Measurements from ENCODE around the gene LTBP1.

LTBP1 gene

DNA sequence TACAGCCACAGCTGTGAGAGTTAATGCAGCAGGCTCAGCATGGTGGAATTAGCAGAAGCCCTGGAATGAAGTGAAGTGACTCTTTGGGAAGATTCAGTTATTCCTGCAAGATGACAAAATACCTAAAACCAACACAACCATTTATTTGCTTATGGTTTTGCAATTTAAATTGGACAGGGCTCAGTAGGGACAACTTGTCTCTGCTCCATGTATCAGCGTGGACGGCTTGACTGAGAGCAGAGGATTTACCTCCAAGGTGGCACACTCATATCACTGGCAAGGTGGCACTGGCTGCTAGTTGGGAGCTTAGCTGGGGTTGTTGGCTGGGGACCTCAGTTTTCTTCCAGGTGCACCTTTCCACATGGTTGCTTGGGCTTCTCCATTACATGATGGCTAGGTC, 58.3 kb downstream of the LTBP1 start:
- DNase-seq (ENCODE audit: low read depth in 1 of 2, low spot score in 1 of 2): no peak

GRCh38 chr2:33008716-33009115, 62.0 kb downstream of the LTBP1 start:
- DNase-seq (ENCODE audit: low read depth in 1 of 2, low spot score in 1 of 2): no peak

DNA sequence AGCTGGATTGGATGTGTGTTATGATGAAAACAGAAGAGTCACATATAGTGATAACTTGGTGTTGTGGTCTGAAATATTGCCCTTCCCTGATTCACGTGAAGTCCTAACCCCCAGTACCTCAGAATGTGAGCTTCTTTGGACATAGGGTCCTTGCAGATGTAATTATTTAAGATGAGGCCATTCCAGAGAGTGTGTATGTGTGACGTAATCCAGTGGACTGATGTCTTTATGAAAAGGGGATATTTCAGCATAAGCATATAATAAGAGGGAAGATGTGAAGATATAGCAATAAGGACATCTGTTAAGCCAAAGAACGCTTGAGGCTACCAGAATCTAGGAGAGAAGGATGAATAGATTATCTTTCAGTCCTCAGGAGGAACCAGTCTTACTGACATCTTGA, 62.5 kb downstream of the LTBP1 start:
- no peak for DNase-seq (ENCODE audit: low read depth in 1 of 2, low spot score in 1 of 2)

GRCh38 chr2:33011373-33011772, 64.6 kb downstream of the LTBP1 start:
- no peak for DNase-seq (ENCODE audit: low read depth in 1 of 2, low spot score in 1 of 2)

- DNase-seq (ENCODE audit: low read depth in 1 of 2, low spot score in 1 of 2): no peak
These were observed 65.2 kb downstream of the LTBP1 start for GRCh38 chr2:33011941-33012340.

DNA sequence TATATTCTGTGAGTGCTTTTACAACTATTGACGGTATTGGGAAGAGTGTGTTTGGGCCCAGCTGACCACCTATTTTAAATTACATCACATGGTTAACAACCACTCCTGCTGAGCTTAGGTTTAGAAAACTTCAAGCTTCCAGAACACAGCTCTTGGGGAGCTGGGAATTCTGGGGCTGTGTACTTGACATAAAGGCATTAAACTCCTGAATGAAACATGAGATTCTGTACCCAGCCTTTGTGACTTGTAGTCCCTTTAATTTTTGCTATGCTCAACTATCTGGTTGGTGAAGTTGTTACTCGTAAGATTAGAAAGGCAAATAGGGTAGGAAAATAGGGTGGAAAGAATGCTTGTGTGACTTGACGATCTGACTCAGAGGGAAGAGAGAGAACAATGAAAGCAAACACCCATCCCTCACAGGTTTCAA, 66.9 kb downstream of the LTBP1 start:
- no peak for DNase-seq (ENCODE audit: low read depth in 1 of 2, low spot score in 1 of 2)

GRCh38 chr2:33014268-33014667, 67.5 kb downstream of the LTBP1 start:
- no peak for DNase-seq (ENCODE audit: low read depth in 1 of 2, low spot score in 1 of 2)

- no peak for DNase-seq (ENCODE audit: low read depth in 1 of 2, low spot score in 1 of 2)
These were observed 68.8 kb downstream of the LTBP1 start for GRCh38 chr2:33015421-33016142.

- no peak for DNase-seq (ENCODE audit: low read depth in 1 of 2, low spot score in 1 of 2)
These were observed 71.5 kb downstream of the LTBP1 start for GRCh38 chr2:33018271-33018670.

DNA sequence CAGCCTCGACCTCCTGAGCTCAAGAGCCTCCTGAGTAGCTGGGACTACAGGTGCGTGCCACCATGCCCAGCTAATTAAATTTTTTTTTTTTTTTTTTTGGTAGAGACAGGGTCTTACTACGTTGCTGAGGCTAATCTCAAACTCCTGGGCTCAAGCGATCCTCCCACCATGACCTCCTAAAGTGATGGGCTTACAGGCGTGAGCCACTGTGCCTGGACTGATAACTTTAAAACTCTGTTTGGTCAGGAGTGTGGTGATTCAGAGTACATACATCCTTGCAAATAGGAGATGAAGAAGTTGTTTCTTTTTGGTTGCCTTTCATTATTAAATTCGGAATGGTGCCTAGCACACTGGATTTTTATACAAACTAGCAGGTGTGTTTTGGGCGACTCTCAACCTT, 73.0 kb downstream of the LTBP1 start:
- DNase-seq (ENCODE audit: low read depth in 1 of 2, low spot score in 1 of 2): no peak

GRCh38 chr2:33020883-33021282, 74.1 kb downstream of the LTBP1 start:
- DNase-seq (ENCODE audit: low read depth in 1 of 2, low spot score in 1 of 2): no peak

DNA sequence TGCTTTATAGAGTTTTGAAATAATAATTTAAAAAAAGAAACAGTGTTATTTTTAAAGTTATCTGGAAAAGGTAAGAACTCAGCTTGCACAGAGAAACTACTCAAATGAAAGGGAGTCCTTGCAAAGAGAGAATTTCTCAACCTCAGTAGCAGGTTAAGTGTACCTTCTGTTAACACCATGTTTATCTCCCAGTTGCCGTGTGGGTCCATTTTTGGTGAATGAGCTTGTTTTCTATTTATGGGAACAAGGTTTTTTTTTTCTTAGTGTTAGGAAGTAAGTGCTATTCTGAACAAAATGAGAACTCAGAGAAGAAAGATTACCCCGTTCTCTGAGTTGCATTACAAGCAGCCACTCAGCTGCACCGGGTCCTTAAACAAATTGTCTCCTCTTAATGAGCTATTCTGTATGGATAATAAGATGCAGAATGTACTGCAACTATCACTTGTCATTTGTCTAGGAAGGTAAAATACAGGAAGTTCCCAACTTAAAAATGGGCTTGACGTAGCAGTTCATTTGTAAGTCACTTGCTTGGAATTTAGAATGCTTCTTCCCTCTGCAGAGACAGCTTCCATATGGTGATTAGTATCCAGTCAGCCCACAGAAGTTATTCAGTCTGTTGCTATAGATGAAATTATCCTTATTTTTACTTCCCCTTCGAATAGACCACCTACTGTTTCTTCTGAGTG, 74.9 kb downstream of the LTBP1 start:
- DNase-seq (ENCODE audit: low read depth in 1 of 2, low spot score in 1 of 2): no peak

DNA sequence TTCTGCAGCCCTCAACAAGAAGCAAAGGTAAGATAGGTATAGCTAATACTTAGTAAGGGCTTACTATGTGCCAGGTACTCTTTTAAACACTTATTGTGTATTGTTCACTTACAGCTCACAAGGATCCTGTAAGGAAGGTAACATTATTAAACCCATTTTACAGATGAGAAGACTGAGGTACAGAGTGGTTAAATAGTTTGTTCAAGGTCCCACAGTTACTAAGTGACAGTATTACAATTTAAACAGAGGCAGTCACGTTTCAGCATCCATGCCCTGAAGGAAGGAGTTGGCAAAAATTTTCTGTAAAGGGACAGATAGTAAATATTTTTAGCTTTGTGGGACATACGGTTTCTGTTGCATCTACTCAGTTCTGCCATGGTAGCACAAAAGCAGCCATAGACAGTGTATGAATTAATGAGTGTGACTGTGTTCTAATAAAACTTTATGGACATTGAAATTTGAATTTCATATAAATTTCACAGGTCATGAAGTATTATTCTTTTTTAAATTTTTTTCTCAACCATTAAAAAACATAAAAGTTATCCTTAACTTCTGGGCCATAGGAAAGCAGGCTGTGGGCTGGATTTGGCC, 75.7 kb downstream of the LTBP1 start:
- no peak for DNase-seq (ENCODE audit: low read depth in 1 of 2, low spot score in 1 of 2)

- no peak for DNase-seq (ENCODE audit: low read depth in 1 of 2, low spot score in 1 of 2)
These were observed 76.4 kb downstream of the LTBP1 start for GRCh38 chr2:33022989-33023727.

DNA sequence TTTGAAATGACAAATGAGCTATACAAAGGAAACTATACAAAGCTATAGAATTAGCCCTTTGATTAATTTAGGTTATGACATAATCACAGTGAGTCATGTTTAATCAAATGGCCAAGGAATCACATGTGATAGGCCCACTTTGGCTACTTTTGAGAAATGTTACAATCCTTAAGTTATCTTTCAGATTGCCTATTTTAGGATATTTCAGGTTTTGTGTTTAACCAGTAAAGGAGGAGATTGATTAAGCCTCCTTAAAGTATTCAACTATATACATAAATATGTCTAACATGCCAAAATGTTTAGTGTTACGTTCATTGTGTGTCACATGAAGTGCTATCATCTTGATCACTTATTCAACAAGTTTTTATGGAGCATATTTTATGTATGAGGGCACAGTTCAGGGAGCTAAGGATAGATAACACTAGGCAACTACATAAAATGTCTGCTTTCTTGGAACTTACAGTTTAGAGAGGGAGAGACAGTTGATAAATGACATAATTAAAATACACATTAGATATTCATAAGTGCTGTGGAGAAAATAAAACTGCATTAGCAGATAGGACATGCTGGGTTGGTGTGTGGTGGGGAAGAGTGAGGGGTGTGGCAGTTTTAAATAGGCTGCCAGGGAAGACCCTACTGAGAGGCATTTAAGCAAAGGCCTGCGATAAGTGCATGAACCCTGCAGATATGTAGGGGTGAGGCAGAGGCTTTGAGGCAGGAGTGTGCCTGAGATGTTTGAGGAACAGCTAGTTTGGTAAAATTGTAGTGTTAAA, 77.2 kb downstream of the LTBP1 start:
- DNase-seq (ENCODE audit: low read depth in 1 of 2, low spot score in 1 of 2): no peak

DNA sequence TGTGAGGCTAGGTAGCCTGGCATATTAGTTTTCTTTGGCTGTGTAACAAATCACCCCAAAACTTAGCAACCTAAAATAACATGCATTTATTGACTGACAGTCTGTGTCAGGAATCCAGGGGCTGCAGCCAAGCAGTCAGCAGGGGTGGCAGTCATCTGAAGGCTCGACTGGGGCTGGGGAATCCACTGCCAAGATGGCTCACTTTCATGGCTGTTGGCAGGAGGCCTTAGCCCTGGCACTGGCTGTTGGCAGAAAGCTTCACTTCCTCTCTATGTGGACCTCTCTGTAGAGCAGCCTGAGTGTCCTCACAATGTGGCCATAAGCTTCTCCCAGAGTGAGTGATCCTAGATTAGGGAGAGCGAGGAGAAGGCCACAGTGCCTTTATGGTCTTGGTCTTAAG, 78.0 kb downstream of the LTBP1 start:
- no peak for DNase-seq (ENCODE audit: low read depth in 1 of 2, low spot score in 1 of 2)

DNA sequence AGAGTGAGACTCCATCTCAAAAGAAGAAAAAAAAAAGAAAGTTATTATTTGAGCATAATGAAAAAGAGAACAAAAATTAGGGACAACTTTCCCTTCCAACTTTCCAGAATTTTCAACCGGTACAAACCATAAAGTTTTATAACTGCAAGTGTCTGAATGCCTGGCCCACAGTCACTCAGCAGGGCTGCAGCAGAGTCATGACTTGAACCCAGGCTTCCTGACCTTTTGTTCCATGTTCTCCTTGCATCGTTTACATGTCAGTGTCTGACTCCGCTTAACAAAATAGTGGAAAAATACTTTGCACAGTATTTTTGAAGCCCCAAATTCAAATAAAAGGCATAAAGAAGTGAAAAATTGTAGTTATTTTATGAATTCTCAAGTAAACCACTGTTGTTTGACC, 82.7 kb downstream of the LTBP1 start:
- no peak for DNase-seq (ENCODE audit: low read depth in 1 of 2, low spot score in 1 of 2)

DNA sequence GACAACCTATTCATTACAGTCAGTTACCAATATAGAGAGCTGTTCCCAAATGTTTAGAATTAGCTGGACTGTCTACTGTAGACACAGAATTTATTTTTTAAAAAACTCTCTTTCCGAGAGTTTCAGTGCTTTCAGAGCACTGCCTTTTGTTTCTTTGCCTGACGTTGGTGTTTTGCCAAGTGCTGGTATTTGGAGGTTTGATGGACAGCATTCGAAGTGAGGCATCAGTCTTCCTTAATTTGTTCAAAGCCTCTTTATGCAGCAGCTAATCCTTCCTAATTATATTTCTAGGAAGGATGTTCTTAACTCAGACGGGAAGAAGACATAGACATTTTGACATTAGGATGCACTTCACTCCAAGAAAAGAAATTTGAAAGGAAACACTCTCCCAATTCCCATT, 83.2 kb downstream of the LTBP1 start:
- DNase-seq (ENCODE audit: low read depth in 1 of 2, low spot score in 1 of 2): no peak

DNA sequence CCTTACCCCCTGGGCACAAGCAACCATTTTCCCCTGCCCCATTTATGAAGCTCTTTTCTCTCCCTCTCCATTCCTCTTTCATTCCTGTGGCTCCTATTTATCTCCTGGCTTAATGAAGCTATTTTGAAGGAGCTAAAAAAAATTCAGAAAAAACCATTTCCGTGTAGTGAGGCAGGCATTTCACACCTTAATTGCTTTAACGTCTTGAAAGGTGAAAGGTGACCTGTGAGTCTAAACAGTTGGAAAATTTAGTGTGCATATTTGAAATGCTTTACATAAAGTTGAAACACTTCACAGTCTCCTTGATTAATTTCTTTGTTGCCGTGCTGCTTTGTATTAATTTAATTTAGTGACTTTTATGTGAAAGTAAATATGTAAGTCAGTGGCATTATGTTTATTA, 83.6 kb downstream of the LTBP1 start:
- no peak for DNase-seq (ENCODE audit: low read depth in 1 of 2, low spot score in 1 of 2)

DNA sequence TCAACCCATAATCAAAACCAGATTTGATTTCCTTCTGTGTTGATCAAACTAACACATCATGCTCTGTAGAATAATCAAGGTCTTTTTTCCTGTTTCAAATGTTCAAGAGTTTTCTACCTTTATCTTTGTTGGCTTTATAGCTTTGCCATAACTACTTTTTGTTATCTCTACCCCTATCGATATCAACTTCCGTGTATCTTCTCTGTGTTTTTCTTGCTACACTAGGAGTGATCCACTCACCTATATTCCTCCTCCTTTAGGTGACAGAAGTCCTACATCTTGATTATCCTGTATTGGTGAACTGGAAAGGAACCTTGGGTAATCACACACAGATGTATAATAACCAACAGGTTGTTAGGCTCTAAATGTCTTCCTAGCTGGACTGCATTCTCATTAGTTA, 85.5 kb downstream of the LTBP1 start:
- no peak for DNase-seq (ENCODE audit: low read depth in 1 of 2, low spot score in 1 of 2)

DNA sequence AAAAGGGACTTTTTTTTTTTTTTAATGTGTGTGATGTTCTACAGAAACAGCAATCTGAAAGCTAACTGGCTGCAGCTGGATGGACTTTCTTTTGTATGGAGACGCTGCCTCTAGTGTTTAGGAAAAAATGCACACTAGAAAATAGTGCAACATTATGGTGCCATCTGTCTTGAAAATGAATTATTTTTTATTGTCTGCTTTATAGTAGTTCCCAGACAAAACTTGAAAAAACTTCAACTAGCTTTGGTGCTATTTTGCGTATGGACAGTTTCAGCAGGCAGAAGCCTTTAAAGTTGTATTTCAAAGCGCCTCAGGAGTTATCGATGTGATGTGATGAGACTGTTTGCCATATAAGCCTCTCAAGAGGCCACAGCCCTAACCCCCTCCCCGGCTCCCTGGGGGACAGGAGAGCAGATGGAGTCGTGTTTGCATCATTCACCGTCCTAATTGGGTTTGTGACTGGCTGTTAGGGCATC, 86.9 kb downstream of the LTBP1 start:
- DNase-seq (ENCODE audit: low read depth in 1 of 2, low spot score in 1 of 2): no peak
